K562 (cell line): ENCODE data around the gene DPH6. TPM values are rescaled to one million over a fixed set of nuclear protein-coding genes. Genes with fewer than 3 reads are reported as not detected.

ENCODE experiments used
- ATAC-seq: fragments of 200-7000 bp; cut with Tn5 transposase; 3 replicates; pipeline ENCODE4 v1.9.1; 2020; ENCODE audit warnings: moderate library complexity
- BruUV-seq: library from RNA; stranded (reverse); fragments of 400-500 nt; replicated peaks from 2 replicates; lab custom pipeline; 2021; lab: Mats Ljungman, UMichigan
- CTCF ChIA-PET: fragments of 300-600 bp; formaldehyde crosslinking; extraction: SDS; loops from one replicate; lab custom pipeline; 2021; ENCODE audit warnings: low intra/inter-chr PET ratio; lab: Yijun Ruan, JAX
- POLR2A ChIA-PET: fragments of 300-600, 350-650 bp; sonication (Branson Sonifier 250); formaldehyde crosslinking; extraction: SDS; loops from one replicate; lab custom pipeline; 2021; ENCODE audit warnings: antibody characterized with exemption, inconsistent platforms; lab: Yijun Ruan, JAX
- DNase-seq, 4 experiments: peaks; one replicate each; pipeline versions ENCODE4 v3.0.0 to v3.0.0-alpha.2; 2011 to 2018; ENCODE audit warnings: low spot score in 3 of 4, mixed read lengths in 3 of 4; ENCODE audit errors: extremely low read depth in 1 of 4
- FAIRE-seq: peaks from 2 replicates; lab custom pipeline; 2011; peaks lifted over from hg19 to GRCh38; lab: Jason Lieb, UNC
- H2AFZ ChIP-seq: 2 replicates; pipeline ENCODE4 v1.6.0; 2011; ENCODE audit warnings: low read depth, low read length, control low read depth, inconsistent platforms
- H3K27ac ChIP-seq: fragments of 200-600 bp; 3 replicates; pipeline ENCODE4 v1.8.0; 2011; ENCODE audit warnings: low read depth, mild to moderate bottlenecking, control low read depth, inconsistent platforms, low read length, moderate library complexity, mixed read lengths; ENCODE audit errors: extremely low read depth
- H3K27me3 ChIP-seq, 2 experiments: fragments of 300-600 bp in 1 of 2; 2 replicates in 1 of 2; 3 replicates in 1 of 2; pipeline versions ENCODE4 v1.6.0 to v1.8.0; 2011; ENCODE audit warnings: inconsistent platforms in 2 of 2, low read length in 2 of 2, mild to moderate bottlenecking in 1 of 2, mixed read lengths in 1 of 2, moderate library complexity in 1 of 2; ENCODE audit not compliant: control insufficient read depth in 2 of 2, insufficient read depth in 2 of 2
- H3K36me3 ChIP-seq: fragments of 300-600 bp; 3 replicates; pipeline ENCODE4 v1.8.0; 2011; ENCODE audit warnings: mild to moderate bottlenecking, low read length, inconsistent platforms; ENCODE audit not compliant: control insufficient read depth, insufficient read depth
- H3K4me1 ChIP-seq, 2 experiments: fragments of 200-600 bp in 1 of 2; replicated peaks in 1 of 2; 2 replicates in 1 of 2; 3 replicates in 1 of 2; pipeline versions ENCODE4 v1.5.1 to v1.8.0; 2011; ENCODE audit warnings: inconsistent platforms in 2 of 2, low read length in 2 of 2, mild to moderate bottlenecking in 1 of 2, mixed read lengths in 1 of 2, moderate library complexity in 1 of 2; ENCODE audit not compliant: control insufficient read depth in 2 of 2, insufficient read depth in 2 of 2
- H3K4me2 ChIP-seq: 2 replicates; pipeline ENCODE4 v1.6.1; 2011; ENCODE audit warnings: low read length, control low read depth, inconsistent platforms, mixed read lengths; ENCODE audit not compliant: insufficient read depth
- H3K4me3 ChIP-seq: fragments of 200-600 bp; sonication (generic), shearing (Covaris generic); 2 replicates; pipeline ENCODE4 v1.5.1; 2016; ENCODE audit warnings: control low read depth, inconsistent platforms
- H3K79me2 ChIP-seq: fragments of 200-600 bp; 3 replicates; pipeline ENCODE4 v1.8.0; 2011; ENCODE audit warnings: low read length, inconsistent platforms; ENCODE audit not compliant: control insufficient read depth, insufficient read depth
- H3K9ac ChIP-seq, 2 experiments: 2 replicates each; pipeline versions ENCODE4 v1.6.0 to v1.6.1; 2011; ENCODE audit warnings: low read depth in 2 of 2, low read length in 2 of 2, control low read depth in 1 of 2, inconsistent platforms in 1 of 2, mild to moderate bottlenecking in 1 of 2, mixed read lengths in 1 of 2; ENCODE audit not compliant: insufficient read depth in 1 of 2
- H3K9me1 ChIP-seq: one replicate; pipeline ENCODE4 v1.6.0; 2011; ENCODE audit warnings: inconsistent platforms, mild to moderate bottlenecking, low read length, moderate library complexity; ENCODE audit not compliant: control insufficient read depth, insufficient read depth
- H3K9me3 ChIP-seq: replicated peaks from 2 replicates; pipeline ENCODE4 v1.5.1; 2011; ENCODE audit warnings: low read depth, low read length, inconsistent platforms; ENCODE audit not compliant: control insufficient read depth, insufficient read depth
- H4K20me1 ChIP-seq: replicated peaks from 2 replicates; pipeline ENCODE4 v1.6.1; 2011; ENCODE audit warnings: low read length, inconsistent platforms, mixed read lengths; ENCODE audit not compliant: control insufficient read depth, insufficient read depth
- KAT7 ChIP-seq: sonication (generic); formaldehyde crosslinking; IDR thresholded peaks from 2 replicates; pipeline ENCODE4 v1.8.0; 2022; ENCODE audit warnings: missing genetic modification reagents, mild to moderate bottlenecking, borderline replicate concordance
- KDM4B ChIP-seq, 2 experiments: fragments of 450-650 bp in 1 of 2; sonication (generic) in 1 of 2; IDR thresholded peaks; 2 replicates each; pipeline ENCODE4 v1.6.1; 2016 to 2017; ENCODE audit warnings: borderline replicate concordance in 2 of 2, antibody characterized with exemption in 1 of 2, low read depth in 1 of 2, mild to moderate bottlenecking in 1 of 2
- KLF6 ChIP-seq: fragments of 250-450 bp; sonication (Bioruptor Pico); IDR thresholded peaks from 2 replicates; pipeline ENCODE4 v1.4.0; 2020; ENCODE audit warnings: mild to moderate bottlenecking, moderate library complexity, borderline replicate concordance
- MYBL2 ChIP-seq, 2 experiments: fragments of 450-650 bp in 1 of 2; sonication (generic) in 1 of 2; formaldehyde crosslinking in 1 of 2; IDR thresholded peaks; 2 replicates each; pipeline versions ENCODE4 v1.6.1 to v1.8.1; 2017 to 2022; ENCODE audit warnings: borderline replicate concordance in 1 of 2, inconsistent platforms in 1 of 2, low read depth in 1 of 2, mild to moderate bottlenecking in 1 of 2, missing genetic modification reagents in 1 of 2, moderate library complexity in 1 of 2
- MYC ChIP-seq, 2 experiments: fragments of 250-450 bp in 1 of 2; sonication (Bioruptor Pico) in 1 of 2; IDR thresholded peaks; 2 replicates each; pipeline versions ENCODE4 v1.5.1 to v1.6.1; 2012 to 2021; ENCODE audit warnings: low read depth in 2 of 2, borderline replicate concordance in 1 of 2, improper control_type of control experiment in 1 of 2, low read length in 1 of 2, mild to moderate bottlenecking in 1 of 2, moderate library complexity in 1 of 2
- OTX1 ChIP-seq: fragments of 450-650 bp; formaldehyde crosslinking; IDR thresholded peaks from 2 replicates; pipeline ENCODE4 v1.4.0; 2022; ENCODE audit warnings: mild to moderate bottlenecking
- POLR2G ChIP-seq: fragments of 200-400 bp; formaldehyde crosslinking; IDR thresholded peaks from 2 replicates; pipeline ENCODE4 v1.6.1; 2017; ENCODE audit warnings: low read depth, mild to moderate bottlenecking, antibody characterized with exemption, low read length, moderate library complexity
- RUNX1 ChIP-seq: sonication (generic); IDR thresholded peaks from 2 replicates; pipeline ENCODE4 v1.6.1; 2016; ENCODE audit warnings: antibody characterized with exemption, low read depth
- TBL1XR1 ChIP-seq, 2 experiments: IDR thresholded peaks; 2 replicates each; pipeline ENCODE4 v1.6.1; 2012; ENCODE audit warnings: improper control_type of control experiment in 2 of 2, low read length in 2 of 2, mild to moderate bottlenecking in 1 of 2
- ZC3H11A ChIP-seq: IDR thresholded peaks from 2 replicates; pipeline ENCODE4 v1.6.1; 2012; ENCODE audit warnings: low read depth, low read length, improper control_type of control experiment
- ZFPM2 ChIP-seq: fragments of 250-450 bp; sonication (Bioruptor Pico); IDR thresholded peaks from 2 replicates; pipeline ENCODE4 v1.5.1; 2022; ENCODE audit warnings: mild to moderate bottlenecking
- WGBS: fragments of 100-300 bp; shearing (Covaris generic); methylation state at CpG from one replicate; pipeline ENCODE4 v1.1.6; 2016; ENCODE audit warnings: low coverage, mixed read lengths; ENCODE audit not compliant: insufficient coverage; ENCODE audit errors: missing lambda C conversion rate; 5-methylcytosine and 5-hydroxymethylcytosine counted together
- in situ Hi-C: fragments of 300-500 bp; cut with MboI; formaldehyde crosslinking; loops from 4 replicates; pipeline ENCODE4 v1.15.0; 2018; ENCODE audit warnings: inconsistent platforms, mixed read lengths
- intact Hi-C: fragments of 100-400 bp; cut with micrococcal nuclease; formaldehyde crosslinking; loops from 2 replicates; pipeline ENCODE4 v1.14.2; 2022
- polyA plus RNA-seq, 8 experiments: library from polyadenylated mRNA; depleted of rRNA in 4 of 8; stranded (reverse) in 5 of 8; unstranded in 3 of 8; fragments of >200 nt; fragmentation: Nextera tagmentation in 2 of 8; fragmentation: Illumina TruSeq in 1 of 8; extraction: Ambion mirVana in 2 of 8; extraction: Trizol in 1 of 8; gene quantifications; 2 replicates each; pipeline versions ENCODE4 v1.2.1 to v1.2.3, GENCODE V29; 2011 to 2014; ENCODE audit warnings: inconsistent platforms in 1 of 8, missing spikeins in 1 of 8
- total RNA-seq, 7 experiments: library from RNA; depleted of rRNA in 6 of 7; stranded (reverse); fragments of >200 nt in 6 of 7; fragmentation: Illumina TruSeq in 2 of 7; extraction: Trizol in 2 of 7; gene quantifications; 2 replicates each; pipeline versions ENCODE4 v1.2.1 to v1.2.3, GENCODE V29; 2011 to 2021; ENCODE audit warnings: low replicate concordance in 1 of 7
- TF ChIP-seq, protein P1 (sequence below): sonication (generic); formaldehyde crosslinking; IDR thresholded peaks from 2 replicates; pipeline ENCODE4 v1.8.0; 2022; ENCODE audit warnings: mild to moderate bottlenecking, missing genetic modification reagents
- TF ChIP-seq, protein P2 (sequence below): fragments of 450-650 bp; formaldehyde crosslinking; IDR thresholded peaks from 2 replicates; pipeline ENCODE4 v1.4.0; 2020; ENCODE audit warnings: mild to moderate bottlenecking, moderate library complexity

The DPH6 gene
- total and polyA plus RNA-seq, 9 of the 15 experiments (the other 6 are each of a cell fraction or from before 2014, with no cell fraction given): 10.1 to 69.1 (median 18.8) TPM

GRCh38 chr15:35562641-35563040 lies 16.7 kb upstream of the DPH6 start:
- in situ Hi-C loops: no loop called here
- Histone ChIP-seq H3K4me3 (no peak overlapping the region), H3K4me1 (peaks cover 3 to 8% of the 10 kb centered on the region in 2 experiments; a peak in 3 of 5 replicates), H4K20me1 (no peaks in the 10 kb centered on the region), H3K9me3 (no peaks in the 10 kb centered on the region), H3K4me2 (no peak overlapping the region), H3K27ac (no peak overlapping the region), H2AFZ (no peak overlapping the region), H3K9me1 (no peaks in the 10 kb centered on the region), H3K36me3 (no peaks in the 10 kb centered on the region), H3K9ac (no peak overlapping the region), H3K27me3 (no peaks in the 10 kb centered on the region), H3K79me2 (no peaks in the 10 kb centered on the region)
- ChIA-PET CTCF (no interaction called here), POLR2A (no interaction called here)
- intact Hi-C loops: no loop called here
- 33% methylated on average over 1 of the region's 1 CpG for WGBS
- no peak for FAIRE-seq
- no peak for TF ChIP-seq ZFPM2 (CRISPR knock-in tag)
- TF ChIP-seq KLF6 (CRISPR knock-in tag): no peak
- TF ChIP-seq, protein P1, sequence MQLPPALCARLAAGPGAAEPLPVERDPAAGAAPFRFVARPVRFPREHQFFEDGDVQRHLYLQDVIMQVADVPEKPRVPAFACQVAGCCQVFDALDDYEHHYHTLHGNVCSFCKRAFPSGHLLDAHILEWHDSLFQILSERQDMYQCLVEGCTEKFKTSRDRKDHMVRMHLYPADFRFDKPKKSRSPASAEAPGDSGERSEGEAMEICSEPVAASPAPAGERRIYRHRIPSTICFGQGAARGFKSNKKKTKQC (CRISPR knock-in tag): no peak
- no peak for TF ChIP-seq MYC (IDR thresholded peaks at IDR 0.05; ENCODE audit: low read depth, low read length)
- no peak for TF ChIP-seq MYC (CRISPR knock-in tag; IDR thresholded peaks at IDR 0.05; ENCODE audit: borderline replicate concordance, low read depth)
- TF ChIP-seq POLR2G: no peak
- no peak for TF ChIP-seq MYBL2 (IDR thresholded peaks at IDR 0.05; ENCODE audit: low read depth)
- TF ChIP-seq MYBL2 (CRISPR knock-in tag; IDR thresholded peaks at IDR 0.05; ENCODE audit: borderline replicate concordance): no peak
- no peak for TF ChIP-seq RUNX1
- TF ChIP-seq ZC3H11A: no peak
- no peak for TF ChIP-seq OTX1 (CRISPR knock-in tag)
- TF ChIP-seq KDM4B (IDR thresholded peaks at IDR 0.05; ENCODE audit: borderline replicate concordance in 2 of 2, low read depth in 1 of 2): no peak
- TF ChIP-seq, protein P2, sequence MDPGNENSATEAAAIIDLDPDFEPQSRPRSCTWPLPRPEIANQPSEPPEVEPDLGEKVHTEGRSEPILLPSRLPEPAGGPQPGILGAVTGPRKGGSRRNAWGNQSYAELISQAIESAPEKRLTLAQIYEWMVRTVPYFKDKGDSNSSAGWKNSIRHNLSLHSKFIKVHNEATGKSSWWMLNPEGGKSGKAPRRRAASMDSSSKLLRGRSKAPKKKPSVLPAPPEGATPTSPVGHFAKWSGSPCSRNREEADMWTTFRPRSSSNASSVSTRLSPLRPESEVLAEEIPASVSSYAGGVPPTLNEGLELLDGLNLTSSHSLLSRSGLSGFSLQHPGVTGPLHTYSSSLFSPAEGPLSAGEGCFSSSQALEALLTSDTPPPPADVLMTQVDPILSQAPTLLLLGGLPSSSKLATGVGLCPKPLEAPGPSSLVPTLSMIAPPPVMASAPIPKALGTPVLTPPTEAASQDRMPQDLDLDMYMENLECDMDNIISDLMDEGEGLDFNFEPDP (CRISPR knock-in tag): no peak
- TF ChIP-seq KAT7 (CRISPR knock-in tag): no peak
- TF ChIP-seq TBL1XR1 (IDR thresholded peaks at IDR 0.05; ENCODE audit: low read length in 2 of 2): no peak
- no TSS peak for BruUV-seq
- no peak for ATAC-seq
- no peak for DNase-seq
